MCF 10A (cell line): ENCODE measurements around the gene GATA5. TPM values are rescaled to one million over a fixed set of nuclear protein-coding genes. Genes with fewer than 3 reads are reported as not detected.

Source experiments
- BruUV-seq: library from RNA; stranded (reverse); fragments of 400-500 nt; replicated peaks from 2 replicates; lab custom pipeline; 2021; lab: Mats Ljungman, UMichigan
- CTCF ChIA-PET: fragments of 300-600 bp; sonication (Branson Sonifier 250); formaldehyde crosslinking; extraction: SDS; loops from one replicate; lab custom pipeline; 2021; ENCODE audit warnings: antibody characterized with exemption, inconsistent platforms; lab: Yijun Ruan, JAX
- POLR2A ChIA-PET: fragments of 300-600, 350-650 bp; sonication (Branson Sonifier 250); formaldehyde crosslinking; extraction: SDS; loops from one replicate; lab custom pipeline; 2020; ENCODE audit warnings: antibody characterized with exemption, inconsistent platforms; lab: Yijun Ruan, JAX
- DNase-seq: peaks from one replicate; pipeline ENCODE4 v3.0.0-alpha.2; 2018; ENCODE audit not compliant: unreplicated experiment
- H3K27ac Mint-ChIP-seq: one replicate; pipeline ENCODE4 v1.8.0; 2022; ENCODE audit warnings: mild to moderate bottlenecking, low read depth, mixed read lengths; ENCODE audit not compliant: unreplicated experiment
- H3K27me3 Mint-ChIP-seq: one replicate; pipeline ENCODE4 v1.8.0; 2022; ENCODE audit warnings: mixed read lengths; ENCODE audit not compliant: insufficient read depth, unreplicated experiment
- H3K36me3 Mint-ChIP-seq: one replicate; pipeline ENCODE4 v1.8.0; 2022; ENCODE audit warnings: mild to moderate bottlenecking, moderate library complexity, mixed read lengths; ENCODE audit not compliant: insufficient read depth, unreplicated experiment
- H3K4me1 Mint-ChIP-seq: one replicate; pipeline ENCODE4 v1.8.0; 2022; ENCODE audit warnings: mixed read lengths; ENCODE audit not compliant: insufficient read depth, unreplicated experiment
- H3K4me3 Mint-ChIP-seq: one replicate; pipeline ENCODE4 v1.8.0; 2022; ENCODE audit warnings: mild to moderate bottlenecking, moderate library complexity, mixed read lengths; ENCODE audit not compliant: unreplicated experiment
- H3K9me3 Mint-ChIP-seq: one replicate; pipeline ENCODE4 v1.8.0; 2022; ENCODE audit warnings: mixed read lengths; ENCODE audit not compliant: unreplicated experiment
- intact Hi-C: fragments of 100-400 bp; cut with micrococcal nuclease; formaldehyde crosslinking; loops from 2 replicates; pipeline ENCODE4 v1.14.1; 2022
- total RNA-seq: library from RNA; stranded (reverse); gene quantifications from 2 replicates; pipeline ENCODE4 v1.2.3, GENCODE V29; 2022
- TF ChIP-seq, protein P1 (sequence below): fragments of 200-600 bp; IDR thresholded peaks from one replicate; pipeline ENCODE4 v1.8.0; 2022; ENCODE audit warnings: antibody characterized with exemption, mild to moderate bottlenecking; ENCODE audit not compliant: unreplicated experiment

The GATA5 gene
- total RNA-seq, 1 experiment from 2014 or later = not detected

DNA sequence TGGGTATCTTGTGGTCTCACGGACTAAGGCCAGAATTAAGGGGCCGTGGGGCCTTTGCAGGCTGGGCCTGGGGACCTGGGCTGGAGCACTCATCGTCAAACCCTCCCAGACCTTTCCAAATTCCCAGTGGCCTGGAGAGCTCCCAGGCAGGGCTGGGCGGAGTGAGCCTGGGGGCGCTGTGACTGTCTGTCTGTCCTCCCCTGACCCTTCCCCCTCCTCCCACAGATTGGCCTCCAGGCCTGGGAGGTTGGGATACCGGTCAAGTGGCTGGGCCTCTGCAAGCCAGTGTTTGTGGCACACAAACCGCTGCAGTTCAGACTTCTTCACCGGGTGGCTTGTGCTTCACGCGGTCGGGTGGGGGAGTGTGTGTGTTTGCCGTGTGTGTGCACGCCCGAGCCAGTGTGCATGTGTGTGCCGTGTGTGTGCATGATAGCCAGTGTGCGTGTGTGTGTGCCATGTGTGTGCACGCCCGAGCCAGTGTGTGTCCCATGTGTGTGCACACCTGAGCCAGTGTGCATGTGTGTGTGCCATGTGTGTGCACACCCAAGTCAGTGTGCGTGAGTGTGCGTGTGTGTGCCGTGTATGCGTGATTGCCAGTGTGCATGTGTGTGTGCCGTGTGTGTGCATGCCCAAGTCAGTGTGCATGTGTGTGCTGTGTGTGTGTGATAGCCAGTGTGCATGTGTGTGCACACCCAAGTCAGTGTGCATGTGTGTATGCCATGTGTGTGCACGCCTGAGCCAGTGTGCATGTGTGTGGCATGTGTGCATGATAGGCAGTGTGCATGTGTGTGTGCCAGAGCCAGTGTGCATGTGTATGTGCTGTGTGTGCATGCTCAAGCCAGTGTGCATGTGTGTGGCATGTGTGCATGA lies 54.7 kb downstream of the GATA5 start:
- H3K4me3 Mint-ChIP-seq = no peak overlapping the region
- H3K9me3 Mint-ChIP-seq = no peaks in the 10 kb centered on the region
- DNase-seq = no peak
- ChIA-PET POLR2A (no interaction called here), CTCF (interaction anchor here (0.7 to 1.1 kb wide), 2 partner anchors 26 to 38 kb away, joined by 3 read pairs; no protein-coding TSS in a partner anchor)
- no peaks in the 10 kb centered on the region for H3K36me3 Mint-ChIP-seq
- TF ChIP-seq, protein P1, sequence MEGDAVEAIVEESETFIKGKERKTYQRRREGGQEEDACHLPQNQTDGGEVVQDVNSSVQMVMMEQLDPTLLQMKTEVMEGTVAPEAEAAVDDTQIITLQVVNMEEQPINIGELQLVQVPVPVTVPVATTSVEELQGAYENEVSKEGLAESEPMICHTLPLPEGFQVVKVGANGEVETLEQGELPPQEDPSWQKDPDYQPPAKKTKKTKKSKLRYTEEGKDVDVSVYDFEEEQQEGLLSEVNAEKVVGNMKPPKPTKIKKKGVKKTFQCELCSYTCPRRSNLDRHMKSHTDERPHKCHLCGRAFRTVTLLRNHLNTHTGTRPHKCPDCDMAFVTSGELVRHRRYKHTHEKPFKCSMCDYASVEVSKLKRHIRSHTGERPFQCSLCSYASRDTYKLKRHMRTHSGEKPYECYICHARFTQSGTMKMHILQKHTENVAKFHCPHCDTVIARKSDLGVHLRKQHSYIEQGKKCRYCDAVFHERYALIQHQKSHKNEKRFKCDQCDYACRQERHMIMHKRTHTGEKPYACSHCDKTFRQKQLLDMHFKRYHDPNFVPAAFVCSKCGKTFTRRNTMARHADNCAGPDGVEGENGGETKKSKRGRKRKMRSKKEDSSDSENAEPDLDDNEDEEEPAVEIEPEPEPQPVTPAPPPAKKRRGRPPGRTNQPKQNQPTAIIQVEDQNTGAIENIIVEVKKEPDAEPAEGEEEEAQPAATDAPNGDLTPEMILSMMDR = no peak
- no TSS peak for BruUV-seq
- no peak overlapping the region for H3K27ac Mint-ChIP-seq
- H3K27me3 Mint-ChIP-seq = peaks cover 11% of the 10 kb centered on the region
- intact Hi-C loops = no loop called here
- no peaks in the 10 kb centered on the region for H3K4me1 Mint-ChIP-seq

DNA sequence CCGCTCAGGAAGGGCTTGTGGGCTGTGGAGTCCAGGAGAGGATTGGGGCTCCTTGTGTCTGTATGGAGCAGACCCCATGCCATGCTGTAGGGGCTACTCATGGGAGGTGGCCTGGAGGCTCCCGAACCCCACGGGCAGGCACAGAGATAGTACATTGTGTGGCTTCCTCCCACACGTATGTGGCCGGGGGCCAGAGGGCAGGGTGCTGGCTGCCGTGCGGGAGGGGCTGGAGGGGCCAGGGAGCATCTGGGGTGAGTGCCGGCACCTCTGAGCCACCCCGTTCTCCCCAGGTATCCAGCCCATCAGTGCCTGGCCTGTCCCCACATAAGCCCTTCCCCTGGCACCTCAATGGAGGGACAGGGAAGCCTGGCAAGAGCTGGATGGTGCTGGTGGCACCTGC lies 56.0 kb downstream of the GATA5 start:
- Mint-ChIP-seq H3K27me3 (peaks cover 11% of the 10 kb centered on the region), H3K4me1 (no peaks in the 10 kb centered on the region), H3K9me3 (no peaks in the 10 kb centered on the region), H3K27ac (no peak overlapping the region), H3K4me3 (no peak overlapping the region), H3K36me3 (no peaks in the 10 kb centered on the region)
- CTCF ChIA-PET = interaction anchor here (0.6 to 2.1 kb wide), 4 partner anchors 10 to 80 kb away, joined by 3 to 13 read pairs (median 3); no protein-coding TSS in a partner anchor
- no TSS peak for BruUV-seq
- POLR2A ChIA-PET = no interaction called here
- TF ChIP-seq, protein P1 = no peak
- no peak for DNase-seq
- intact Hi-C loops = no loop called here

DNA sequence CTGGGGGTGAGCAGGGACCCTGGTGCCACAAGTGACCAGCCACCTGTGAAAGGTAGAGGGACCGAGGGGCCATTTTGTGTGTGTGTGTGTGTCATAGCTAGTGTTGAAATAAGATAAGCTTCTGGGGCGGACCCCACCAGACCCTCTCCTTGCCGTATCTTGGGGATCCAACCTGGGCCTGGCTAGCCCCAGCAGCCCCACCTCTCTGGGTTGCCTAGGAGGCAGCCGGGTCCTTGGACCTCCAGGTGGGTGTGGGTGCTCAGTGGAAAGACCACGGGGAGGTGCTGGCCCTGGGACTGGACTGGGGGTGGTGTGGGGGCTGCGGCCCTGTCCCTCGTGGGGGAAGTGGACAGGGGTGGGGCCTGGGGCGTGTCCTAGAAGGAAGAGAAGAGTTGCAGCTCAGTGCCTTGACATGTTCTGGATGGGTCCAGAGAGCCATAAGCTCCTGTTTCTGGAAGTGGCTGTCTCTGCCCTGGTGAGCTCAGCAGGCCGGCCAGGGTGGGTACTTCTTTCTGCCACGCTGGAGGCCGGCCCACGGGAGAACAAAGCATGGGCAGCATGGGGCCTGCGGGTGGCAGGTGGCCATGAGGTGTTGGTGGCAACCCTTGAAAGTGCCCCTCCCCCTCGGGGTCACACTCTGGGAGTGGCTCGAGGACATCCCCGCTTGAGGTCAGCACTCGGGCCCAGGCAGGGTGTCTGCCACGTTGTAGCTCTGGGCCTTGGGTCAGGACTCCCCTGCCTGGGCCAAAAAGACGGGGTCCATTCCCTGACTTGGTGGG lies 56.9 kb downstream of the GATA5 start:
- H3K27ac Mint-ChIP-seq = no peak overlapping the region
- H3K36me3 Mint-ChIP-seq = no peaks in the 10 kb centered on the region

More for the DNA sequence above, 56.9 kb downstream of the GATA5 start:
- no peaks in the 10 kb centered on the region for H3K4me1 Mint-ChIP-seq
- no TSS peak for BruUV-seq
- TF ChIP-seq, protein P1 = no peak
- intact Hi-C loops = no loop called here
- no peak overlapping the region for H3K4me3 Mint-ChIP-seq
- ChIA-PET CTCF (interaction anchor here (0.6 to 2.1 kb wide), 2 partner anchors 9 to 34 kb away, joined by 3 to 13 read pairs; no protein-coding TSS in a partner anchor), POLR2A (no interaction called here)
- no peak for DNase-seq
- peaks cover 11% of the 10 kb centered on the region for H3K27me3 Mint-ChIP-seq
- H3K9me3 Mint-ChIP-seq = no peaks in the 10 kb centered on the region
